ENCODE data around the gene PLAAT2.

GRCh38 chr11:63517156-63517555 lies 46.0 kb downstream of the PLAAT2 start:
- no peak for TF ChIP-seq CTCF (IDR thresholded peaks at IDR 0.05)
- no peak for TF ChIP-seq POLR2A (IDR thresholded peaks at IDR 0.05)

Measured in uterus (tissue), 2 donors.